PC-9 (cell line): Measurements from ENCODE around the gene RAB10.

Experiments used
- EZH2 ChIP-seq: fragments of 200-600 bp; sonication (generic); IDR thresholded peaks from 2 replicates; pipeline ENCODE4 v1.8.0; 2017; ENCODE audit warnings: antibody characterized with exemption, low read depth
- TF ChIP-seq, protein P1 (sequence below): fragments of 200-600 bp; sonication (generic); conservative IDR thresholded peaks from 2 replicates; pipeline ENCODE4 v1.6.1; 2017; ENCODE audit warnings: mixed run types, antibody characterized with exemption, mild to moderate bottlenecking, moderate library complexity

GRCh38 chr2:26025509-26025908 lies 8.4 kb upstream of the RAB10 start:
- TF ChIP-seq EZH2: no peak
- TF ChIP-seq, protein P1, sequence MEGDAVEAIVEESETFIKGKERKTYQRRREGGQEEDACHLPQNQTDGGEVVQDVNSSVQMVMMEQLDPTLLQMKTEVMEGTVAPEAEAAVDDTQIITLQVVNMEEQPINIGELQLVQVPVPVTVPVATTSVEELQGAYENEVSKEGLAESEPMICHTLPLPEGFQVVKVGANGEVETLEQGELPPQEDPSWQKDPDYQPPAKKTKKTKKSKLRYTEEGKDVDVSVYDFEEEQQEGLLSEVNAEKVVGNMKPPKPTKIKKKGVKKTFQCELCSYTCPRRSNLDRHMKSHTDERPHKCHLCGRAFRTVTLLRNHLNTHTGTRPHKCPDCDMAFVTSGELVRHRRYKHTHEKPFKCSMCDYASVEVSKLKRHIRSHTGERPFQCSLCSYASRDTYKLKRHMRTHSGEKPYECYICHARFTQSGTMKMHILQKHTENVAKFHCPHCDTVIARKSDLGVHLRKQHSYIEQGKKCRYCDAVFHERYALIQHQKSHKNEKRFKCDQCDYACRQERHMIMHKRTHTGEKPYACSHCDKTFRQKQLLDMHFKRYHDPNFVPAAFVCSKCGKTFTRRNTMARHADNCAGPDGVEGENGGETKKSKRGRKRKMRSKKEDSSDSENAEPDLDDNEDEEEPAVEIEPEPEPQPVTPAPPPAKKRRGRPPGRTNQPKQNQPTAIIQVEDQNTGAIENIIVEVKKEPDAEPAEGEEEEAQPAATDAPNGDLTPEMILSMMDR: no peak
